WI38 (cell line): Measurements from ENCODE around the gene FOXL1.
A peak's percentile ranks its signal among the peaks of the same experiment; 100 is the strongest.

Experiments used
- H3K4me3 ChIP-seq: 2 replicates; pipeline ENCODE4 v1.5.1; 2011; ENCODE audit warnings: low read depth, mild to moderate bottlenecking, control low read depth, low read length
- CTCF ChIP-seq: IDR thresholded peaks from 2 replicates; pipeline ENCODE4 v1.5.1; 2012; ENCODE audit warnings: low read depth, mild to moderate bottlenecking, control low read depth, low read length

Gene FOXL1

GRCh38 chr16:86549076-86549892 is 29.1 kb upstream of the FOXL1 start:
- no peak overlapping the region for H3K4me3 ChIP-seq
- TF ChIP-seq CTCF, result no peak

GRCh38 chr16:86549893-86550190 is 28.5 kb upstream of the FOXL1 start:
- no peak overlapping the region for H3K4me3 ChIP-seq
- TF ChIP-seq CTCF, result no peak

- H3K4me3 ChIP-seq, result no peak overlapping the region
- no peak for TF ChIP-seq CTCF
Observed at GRCh38 chr16:86550281-86550680, 28.1 kb upstream of the FOXL1 start.

- no peak overlapping the region for H3K4me3 ChIP-seq
- TF ChIP-seq CTCF, result no peak
Observed at GRCh38 chr16:86553356-86553755, 25.0 kb upstream of the FOXL1 start.

- TF ChIP-seq CTCF, result no peak
- H3K4me3 ChIP-seq, result peak overlapping the region; percentile 95
Observed at GRCh38 chr16:86554599-86554916, 23.8 kb upstream of the FOXL1 start.

- H3K4me3 ChIP-seq, result peak within 1 kb of the TSS; percentile 95
- no peak for TF ChIP-seq CTCF
Observed at GRCh38 chr16:86554917-86555703, 23.2 kb upstream of the FOXL1 start, which contains the start of gene MTHFSD. TSS of gene MTHFSD (minus strand) at chr16:86555235. CDS start at chr16:86555184, 51 bp downstream.

- no peak for TF ChIP-seq CTCF
- H3K4me3 ChIP-seq, result peak overlapping the region; percentile 95
Observed at GRCh38 chr16:86555704-86556075, 22.7 kb upstream of the FOXL1 start.
